GM12874 (cell line): ENCODE data around the gene PTPRJ.

Experiments used
- TF ChIP-seq, protein P1 (sequence below): IDR thresholded peaks from 2 replicates; pipeline ENCODE4 v1.5.1; 2011; ENCODE audit warnings: low read depth, mild to moderate bottlenecking, control low read depth, low read length, moderate library complexity; ENCODE audit not compliant: insufficient read depth

The PTPRJ gene

GRCh38 chr11:48182860-48183526 is 202.6 kb downstream of the PTPRJ start:
- TF ChIP-seq, protein P1, sequence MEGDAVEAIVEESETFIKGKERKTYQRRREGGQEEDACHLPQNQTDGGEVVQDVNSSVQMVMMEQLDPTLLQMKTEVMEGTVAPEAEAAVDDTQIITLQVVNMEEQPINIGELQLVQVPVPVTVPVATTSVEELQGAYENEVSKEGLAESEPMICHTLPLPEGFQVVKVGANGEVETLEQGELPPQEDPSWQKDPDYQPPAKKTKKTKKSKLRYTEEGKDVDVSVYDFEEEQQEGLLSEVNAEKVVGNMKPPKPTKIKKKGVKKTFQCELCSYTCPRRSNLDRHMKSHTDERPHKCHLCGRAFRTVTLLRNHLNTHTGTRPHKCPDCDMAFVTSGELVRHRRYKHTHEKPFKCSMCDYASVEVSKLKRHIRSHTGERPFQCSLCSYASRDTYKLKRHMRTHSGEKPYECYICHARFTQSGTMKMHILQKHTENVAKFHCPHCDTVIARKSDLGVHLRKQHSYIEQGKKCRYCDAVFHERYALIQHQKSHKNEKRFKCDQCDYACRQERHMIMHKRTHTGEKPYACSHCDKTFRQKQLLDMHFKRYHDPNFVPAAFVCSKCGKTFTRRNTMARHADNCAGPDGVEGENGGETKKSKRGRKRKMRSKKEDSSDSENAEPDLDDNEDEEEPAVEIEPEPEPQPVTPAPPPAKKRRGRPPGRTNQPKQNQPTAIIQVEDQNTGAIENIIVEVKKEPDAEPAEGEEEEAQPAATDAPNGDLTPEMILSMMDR = no peak

GRCh38 chr11:48184452-48184851 is 204.1 kb downstream of the PTPRJ start:
- TF ChIP-seq, protein P1 = no peak

- TF ChIP-seq, protein P1 = no peak
Observed at GRCh38 chr11:48193876-48194275, 213.5 kb downstream of the PTPRJ start.

GRCh38 chr11:48207881-48208280 is 227.5 kb downstream of the PTPRJ start:
- TF ChIP-seq, protein P1 = no peak

- TF ChIP-seq, protein P1 = no peak
Observed at GRCh38 chr11:48210052-48210451, 229.7 kb downstream of the PTPRJ start.

- TF ChIP-seq, protein P1 = no peak
Observed at GRCh38 chr11:48216510-48216909, 236.2 kb downstream of the PTPRJ start, which contains the start of gene OR4B1. TSS of gene OR4B1 (plus strand) at chr11:48216810. CDS start at chr11:48216810, 0 bp downstream.
